ENCODE measurements around the gene PTK6.

Gene PTK6

GRCh38 chr20:63541371-63541770 is 4.2 kb upstream of the PTK6 start:
- no peaks in the 10 kb centered on the region for H3K9me2 ChIP-seq (replicated peaks; ENCODE audit: insufficient read depth, low read length)
- DNase-seq: no peak
- H4K20me1 ChIP-seq (ENCODE audit: insufficient read depth, low read length): no peaks in the 10 kb centered on the region; the same call in 1 of the 2 replicates
- no peak overlapping the region for H3K27ac ChIP-seq (ENCODE audit: low read length)
- no peak overlapping the region for H2AFZ ChIP-seq (ENCODE audit: low read length)
- H3K4me3 ChIP-seq (ENCODE audit: low read length): no peak overlapping the region
- peaks cover 7% of the 10 kb centered on the region; the same call in 1 of the 2 replicates for H3K4me1 ChIP-seq (ENCODE audit: low read length)
- H3K4me2 ChIP-seq (ENCODE audit: low read depth, low read length): no peak overlapping the region
- 0 out of 2 replicates have a peak, but pooled peaks cover 4% of the 10 kb centered on the region for H3F3A ChIP-seq (ENCODE audit: insufficient read depth, low read length)
- H3K9me3 ChIP-seq (replicated peaks; ENCODE audit: insufficient read depth, low read length): no peaks in the 10 kb centered on the region
- H3K79me2 ChIP-seq (ENCODE audit: low read length): no peaks in the 10 kb centered on the region
- no peak overlapping the region for H3K9ac ChIP-seq (ENCODE audit: low read length)
- no peaks in the 10 kb centered on the region for H3K36me3 ChIP-seq (replicated peaks; ENCODE audit: insufficient read depth, low read length)
- TF ChIP-seq EZH2phosphoT487 (IDR thresholded peaks at IDR 0.05; ENCODE audit: low read length) (no peak), EZH2 (optimal IDR thresholded peaks at IDR 0.05; ENCODE audit: low read depth, low read length) (no peak)
- TF ChIP-seq, protein P1, sequence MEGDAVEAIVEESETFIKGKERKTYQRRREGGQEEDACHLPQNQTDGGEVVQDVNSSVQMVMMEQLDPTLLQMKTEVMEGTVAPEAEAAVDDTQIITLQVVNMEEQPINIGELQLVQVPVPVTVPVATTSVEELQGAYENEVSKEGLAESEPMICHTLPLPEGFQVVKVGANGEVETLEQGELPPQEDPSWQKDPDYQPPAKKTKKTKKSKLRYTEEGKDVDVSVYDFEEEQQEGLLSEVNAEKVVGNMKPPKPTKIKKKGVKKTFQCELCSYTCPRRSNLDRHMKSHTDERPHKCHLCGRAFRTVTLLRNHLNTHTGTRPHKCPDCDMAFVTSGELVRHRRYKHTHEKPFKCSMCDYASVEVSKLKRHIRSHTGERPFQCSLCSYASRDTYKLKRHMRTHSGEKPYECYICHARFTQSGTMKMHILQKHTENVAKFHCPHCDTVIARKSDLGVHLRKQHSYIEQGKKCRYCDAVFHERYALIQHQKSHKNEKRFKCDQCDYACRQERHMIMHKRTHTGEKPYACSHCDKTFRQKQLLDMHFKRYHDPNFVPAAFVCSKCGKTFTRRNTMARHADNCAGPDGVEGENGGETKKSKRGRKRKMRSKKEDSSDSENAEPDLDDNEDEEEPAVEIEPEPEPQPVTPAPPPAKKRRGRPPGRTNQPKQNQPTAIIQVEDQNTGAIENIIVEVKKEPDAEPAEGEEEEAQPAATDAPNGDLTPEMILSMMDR (IDR thresholded peaks at IDR 0.05; ENCODE audit: low read length): no peak
- H3K27me3 ChIP-seq (replicated peaks; ENCODE audit: insufficient read depth, low read length): peaks cover 76% of the 10 kb centered on the region

DNA sequence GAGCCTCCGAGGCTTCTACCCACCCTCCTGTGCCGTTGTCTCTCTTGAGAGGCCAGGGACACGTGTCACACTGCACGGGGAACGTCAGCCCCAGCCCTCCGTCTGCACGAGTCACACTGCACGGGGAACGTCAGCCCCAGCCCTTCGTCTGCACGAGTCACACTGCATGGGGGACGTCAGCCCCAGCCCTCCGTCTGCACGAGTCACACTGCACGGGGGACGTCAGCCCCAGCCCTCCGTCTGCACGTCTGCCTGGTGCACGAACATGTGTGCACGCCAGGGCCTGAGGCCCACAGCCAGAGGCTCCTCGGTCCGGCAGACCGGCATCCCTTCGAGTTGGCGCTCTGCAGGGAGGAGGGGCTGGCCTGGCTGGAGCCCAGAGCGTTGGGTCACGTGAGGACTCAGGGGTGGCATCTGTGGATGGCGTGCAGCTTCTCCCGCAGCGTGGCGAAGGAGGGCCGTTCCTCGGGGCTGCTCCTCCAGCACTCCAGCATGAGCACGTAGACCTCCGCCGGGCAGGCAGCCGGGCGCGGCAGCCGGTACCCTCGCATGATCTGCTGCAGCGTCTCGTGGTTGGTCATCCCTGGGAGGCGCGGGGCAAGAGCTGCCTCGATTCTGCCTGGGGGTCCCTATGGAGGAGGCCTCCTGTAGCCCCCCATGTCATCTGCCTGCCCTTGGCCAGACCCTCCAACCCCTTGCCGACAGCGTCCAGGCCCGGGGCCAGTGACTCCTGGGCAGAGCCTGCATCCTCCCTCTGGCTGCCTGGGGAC is 3.4 kb upstream of the PTK6 start:
- Histone ChIP-seq H3K27ac (ENCODE audit: low read length) (no peak overlapping the region), H3K9me3 (replicated peaks; ENCODE audit: insufficient read depth, low read length) (no peaks in the 10 kb centered on the region), H3K4me2 (ENCODE audit: low read depth, low read length) (no peak overlapping the region), H3K36me3 (replicated peaks; ENCODE audit: insufficient read depth, low read length) (no peaks in the 10 kb centered on the region), H3K4me3 (ENCODE audit: low read length) (no peak overlapping the region), H3K4me1 (ENCODE audit: low read length) (peaks cover 7% of the 10 kb centered on the region; the same call in 1 of the 2 replicates), H3K79me2 (ENCODE audit: low read length) (no peaks in the 10 kb centered on the region), H2AFZ (ENCODE audit: low read length) (no peak overlapping the region), H3F3A (ENCODE audit: insufficient read depth, low read length) (0 out of 2 replicates have a peak, but pooled peaks cover 4% of the 10 kb centered on the region), H4K20me1 (ENCODE audit: insufficient read depth, low read length) (no peaks in the 10 kb centered on the region), H3K9me2 (replicated peaks; ENCODE audit: insufficient read depth, low read length) (no peaks in the 10 kb centered on the region), H3K9ac (ENCODE audit: low read length) (no peak overlapping the region), H3K27me3 (replicated peaks; ENCODE audit: insufficient read depth, low read length) (peaks cover 69% of the 10 kb centered on the region)
- TF ChIP-seq EZH2phosphoT487 (IDR thresholded peaks at IDR 0.05; ENCODE audit: low read length) (no peak), EZH2 (optimal IDR thresholded peaks at IDR 0.05; ENCODE audit: low read depth, low read length) (no peak)
- TF ChIP-seq, protein P1 (IDR thresholded peaks at IDR 0.05; ENCODE audit: low read length): no peak
- DNase-seq: no peak

- TF ChIP-seq, protein P1 (IDR thresholded peaks at IDR 0.05; ENCODE audit: low read length): no peak
- TF ChIP-seq EZH2 (optimal IDR thresholded peaks at IDR 0.05; ENCODE audit: low read depth, low read length) (no peak), EZH2phosphoT487 (IDR thresholded peaks at IDR 0.05; ENCODE audit: low read length) (no peak)
- Histone ChIP-seq H3K27ac (ENCODE audit: low read length) (no peak overlapping the region), H2AFZ (ENCODE audit: low read length) (no peak overlapping the region), H3K4me3 (ENCODE audit: low read length) (no peak overlapping the region), H3K9ac (ENCODE audit: low read length) (no peak overlapping the region), H3K9me2 (replicated peaks; ENCODE audit: insufficient read depth, low read length) (no peaks in the 10 kb centered on the region), H3K79me2 (ENCODE audit: low read length) (no peaks in the 10 kb centered on the region), H4K20me1 (ENCODE audit: insufficient read depth, low read length) (no peaks in the 10 kb centered on the region), H3K4me2 (ENCODE audit: low read depth, low read length) (no peak overlapping the region), H3K9me3 (replicated peaks; ENCODE audit: insufficient read depth, low read length) (no peaks in the 10 kb centered on the region), H3F3A (ENCODE audit: insufficient read depth, low read length) (0 out of 2 replicates have a peak, but pooled peaks cover 4% of the 10 kb centered on the region), H3K4me1 (ENCODE audit: low read length) (peaks cover 7% of the 10 kb centered on the region; the same call in 1 of the 2 replicates), H3K27me3 (replicated peaks; ENCODE audit: insufficient read depth, low read length) (peaks cover 60% of the 10 kb centered on the region), H3K36me3 (replicated peaks; ENCODE audit: insufficient read depth, low read length) (no peaks in the 10 kb centered on the region)
- DNase-seq: no peak
Measured at GRCh38 chr20:63539441-63540370, 2.5 kb upstream of the PTK6 start.

Data from MM.1S (cell line).